ENCODE data around the gene ANKAR. TPM values are rescaled to one million over a fixed set of nuclear protein-coding genes. Genes with fewer than 3 reads are reported as not detected.

The ANKAR gene
- total RNA-seq, 4 donors from 2014 or later = 14.1 to 40.2 (median 24.2) TPM

GRCh38 chr2:189723192-189723591 is 48.7 kb downstream of the ANKAR start:
- DNase-seq = no peak
- H3K36me3 ChIP-seq = no peaks in the 10 kb centered on the region
- H3K4me1 ChIP-seq = no peaks in the 10 kb centered on the region
- H3K9me3 ChIP-seq = no peaks in the 10 kb centered on the region
- no peak for TF ChIP-seq POLR2A (IDR thresholded peaks at IDR 0.05)
- TF ChIP-seq CTCF (IDR thresholded peaks at IDR 0.05) = no peak
- H3K4me3 ChIP-seq (replicated peaks in 1 of 3) = no peak overlapping the region
- intact Hi-C loops (cut with DNase I) = no loop called here
- H3K27ac ChIP-seq = no peak overlapping the region
- no peaks in the 10 kb centered on the region for H3K27me3 ChIP-seq

Other genes starting within 250 kb of the ANKAR start
- gene WDR75, start 233.2 kb upstream of the ANKAR start, total RNA-seq = 10 to 100 TPM; 23.0 to 75.2 (median 35.3) TPM
- 100 to 1,000 TPM; 115 to 285 (median 133) TPM for gene SLC40A1, start 93.9 kb upstream of the ANKAR start, total RNA-seq
- gene ASNSD1, start 13.2 kb upstream of the ANKAR start, total RNA-seq = 10 to 100 TPM; 42.0 to 80.9 (median 49.3) TPM
- 10 to 100 TPM in 2 of 4 donors, 1 to 10 TPM in 2; 6.9 to 13.7 (median 9.8) TPM for gene OSGEPL1, start 88.1 kb downstream of the ANKAR start, total RNA-seq
- gene ORMDL1, start 109.7 kb downstream of the ANKAR start, total RNA-seq = 100 to 1,000 TPM in 1 of 4 donors, 10 to 100 TPM in 3; 73.1 to 124 (median 90.0) TPM
- 10 to 100 TPM; 22.7 to 34.9 (median 28.1) TPM for gene PMS1, start 109.8 kb downstream of the ANKAR start, total RNA-seq